DOHH2 (cell line): ENCODE data around the gene IGF2.

ENCODE experiments used
- H3F3A ChIP-seq: fragments of 200-600 bp; sonication (generic), shearing (Covaris generic); 2 replicates; pipeline ENCODE4 v1.6.0; 2016; ENCODE audit warnings: antibody characterized with exemption, mild to moderate bottlenecking; ENCODE audit not compliant: control insufficient read depth, insufficient read depth
- H3K27ac ChIP-seq: fragments of 200-600 bp; sonication (generic); 2 replicates; pipeline ENCODE4 v1.5.1; 2014; ENCODE audit warnings: low read depth, mild to moderate bottlenecking, low read length, moderate library complexity
- H3K27me3 ChIP-seq: fragments of 200-600 bp; sonication (generic); 2 replicates; pipeline ENCODE4 v1.6.1; 2014; ENCODE audit warnings: mild to moderate bottlenecking, low read length, mixed read lengths; ENCODE audit not compliant: control insufficient read depth
- H3K36me3 ChIP-seq: fragments of 200-600 bp; sonication (generic); 2 replicates; pipeline ENCODE4 v1.6.1; 2014; ENCODE audit warnings: mild to moderate bottlenecking, low read length, moderate library complexity, mixed read lengths; ENCODE audit not compliant: control insufficient read depth
- H3K4me1 ChIP-seq: fragments of 200-600 bp; sonication (generic); 2 replicates; pipeline ENCODE4 v1.6.1; 2014; ENCODE audit warnings: mild to moderate bottlenecking, low read length, mixed read lengths; ENCODE audit not compliant: control insufficient read depth
- H3K4me2 ChIP-seq: fragments of 200-600 bp; sonication (generic); 2 replicates; pipeline ENCODE4 v1.6.0; 2014; ENCODE audit warnings: mild to moderate bottlenecking, low read length, moderate library complexity
- H3K4me3 ChIP-seq: fragments of 200-600 bp; sonication (generic); 2 replicates; pipeline ENCODE4 v1.5.1; 2014; ENCODE audit warnings: mild to moderate bottlenecking, low read length, mixed read lengths
- H3K79me2 ChIP-seq: fragments of 200-600 bp; sonication (generic); 2 replicates; pipeline ENCODE4 v1.6.1; 2014; ENCODE audit warnings: mild to moderate bottlenecking, low read length, mixed read lengths; ENCODE audit not compliant: control insufficient read depth
- H3K9me2 ChIP-seq: fragments of 200-600 bp; sonication (generic); replicated peaks from 2 replicates; pipeline ENCODE4 v1.6.1; 2014; ENCODE audit warnings: mild to moderate bottlenecking, low read length, mixed read lengths; ENCODE audit not compliant: control insufficient read depth
- H3K9me3 ChIP-seq: fragments of 200-600 bp; sonication (generic); 2 replicates; pipeline ENCODE4 v1.6.1; 2014; ENCODE audit warnings: antibody characterized with exemption, low read length, mixed read lengths; ENCODE audit not compliant: control insufficient read depth, insufficient read depth
- H4K20me1 ChIP-seq: fragments of 200-600 bp; sonication (generic); 2 replicates; pipeline ENCODE4 v1.6.0; 2014; ENCODE audit warnings: low read depth, mild to moderate bottlenecking, antibody characterized with exemption, low read length, moderate library complexity; ENCODE audit not compliant: control insufficient read depth, insufficient read depth
- EZH2phosphoT487 ChIP-seq: fragments of 200-600 bp; sonication (generic); IDR thresholded peaks from 2 replicates; pipeline ENCODE4 v1.6.1; 2017; ENCODE audit warnings: borderline replicate concordance, mild to moderate bottlenecking, antibody characterized with exemption, low read length, moderate library complexity, mixed read lengths
- TF ChIP-seq, protein P1 (sequence below): fragments of 200-600 bp; sonication (generic); IDR thresholded peaks from one replicate; pipeline ENCODE4 v1.5.1; 2014; ENCODE audit warnings: antibody characterized with exemption, mild to moderate bottlenecking, low read depth, low read length; ENCODE audit not compliant: poor library complexity, severe bottlenecking

Gene IGF2

DNA sequence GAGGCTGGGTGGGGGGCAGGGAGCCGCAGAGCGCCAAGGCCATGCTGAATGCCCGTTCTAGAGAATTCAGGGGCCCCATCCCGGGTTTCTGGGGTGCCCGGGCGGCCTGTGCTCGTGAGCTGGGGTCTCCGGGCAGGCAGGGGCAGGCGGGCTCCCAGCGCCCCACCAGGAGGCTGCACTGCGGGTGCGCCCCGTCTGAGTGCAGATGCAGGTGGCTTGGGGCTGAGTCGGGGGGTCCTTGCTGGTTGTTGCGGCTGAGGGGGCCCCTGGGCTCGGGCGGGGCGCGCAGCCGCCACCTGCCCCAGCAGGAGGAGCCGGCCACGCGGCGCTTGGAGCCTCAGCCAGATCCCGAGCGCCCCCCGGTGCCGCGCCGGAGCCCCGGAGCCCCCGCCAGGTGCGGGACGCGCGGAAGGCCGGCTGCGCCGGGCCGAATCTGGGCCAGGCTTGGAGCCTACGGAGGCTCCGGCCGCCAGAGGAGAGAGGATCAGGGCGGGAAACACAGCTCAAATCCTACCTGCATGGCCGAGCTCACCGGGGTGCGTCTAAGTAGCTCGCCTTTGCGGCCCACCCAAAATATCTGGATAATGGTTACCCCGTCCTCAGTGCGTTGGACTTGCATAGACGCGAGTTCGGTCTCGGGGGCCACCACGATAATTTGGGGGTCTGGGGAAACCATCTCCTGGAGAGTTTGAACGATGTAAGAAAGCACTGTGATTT is 590 bp upstream of the IGF2 start:
- no peaks in the 10 kb centered on the region for H3K4me1 ChIP-seq
- no peaks in the 10 kb centered on the region for H3K9me3 ChIP-seq
- no peak overlapping the region for H3K4me2 ChIP-seq
- no peaks in the 10 kb centered on the region for H3K36me3 ChIP-seq
- no peaks in the 10 kb centered on the region for H3K79me2 ChIP-seq
- TF ChIP-seq, protein P1, sequence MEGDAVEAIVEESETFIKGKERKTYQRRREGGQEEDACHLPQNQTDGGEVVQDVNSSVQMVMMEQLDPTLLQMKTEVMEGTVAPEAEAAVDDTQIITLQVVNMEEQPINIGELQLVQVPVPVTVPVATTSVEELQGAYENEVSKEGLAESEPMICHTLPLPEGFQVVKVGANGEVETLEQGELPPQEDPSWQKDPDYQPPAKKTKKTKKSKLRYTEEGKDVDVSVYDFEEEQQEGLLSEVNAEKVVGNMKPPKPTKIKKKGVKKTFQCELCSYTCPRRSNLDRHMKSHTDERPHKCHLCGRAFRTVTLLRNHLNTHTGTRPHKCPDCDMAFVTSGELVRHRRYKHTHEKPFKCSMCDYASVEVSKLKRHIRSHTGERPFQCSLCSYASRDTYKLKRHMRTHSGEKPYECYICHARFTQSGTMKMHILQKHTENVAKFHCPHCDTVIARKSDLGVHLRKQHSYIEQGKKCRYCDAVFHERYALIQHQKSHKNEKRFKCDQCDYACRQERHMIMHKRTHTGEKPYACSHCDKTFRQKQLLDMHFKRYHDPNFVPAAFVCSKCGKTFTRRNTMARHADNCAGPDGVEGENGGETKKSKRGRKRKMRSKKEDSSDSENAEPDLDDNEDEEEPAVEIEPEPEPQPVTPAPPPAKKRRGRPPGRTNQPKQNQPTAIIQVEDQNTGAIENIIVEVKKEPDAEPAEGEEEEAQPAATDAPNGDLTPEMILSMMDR, result no peak
- no peak for TF ChIP-seq EZH2phosphoT487
- no peaks in the 10 kb centered on the region for H3K9me2 ChIP-seq
- peaks cover 21% of the 10 kb centered on the region for H3K27me3 ChIP-seq
- H3K4me3 ChIP-seq, result no peak overlapping the region
- H4K20me1 ChIP-seq, result no peaks in the 10 kb centered on the region
- H3F3A ChIP-seq, result no peaks in the 10 kb centered on the region
- no peak overlapping the region for H3K27ac ChIP-seq

DNA sequence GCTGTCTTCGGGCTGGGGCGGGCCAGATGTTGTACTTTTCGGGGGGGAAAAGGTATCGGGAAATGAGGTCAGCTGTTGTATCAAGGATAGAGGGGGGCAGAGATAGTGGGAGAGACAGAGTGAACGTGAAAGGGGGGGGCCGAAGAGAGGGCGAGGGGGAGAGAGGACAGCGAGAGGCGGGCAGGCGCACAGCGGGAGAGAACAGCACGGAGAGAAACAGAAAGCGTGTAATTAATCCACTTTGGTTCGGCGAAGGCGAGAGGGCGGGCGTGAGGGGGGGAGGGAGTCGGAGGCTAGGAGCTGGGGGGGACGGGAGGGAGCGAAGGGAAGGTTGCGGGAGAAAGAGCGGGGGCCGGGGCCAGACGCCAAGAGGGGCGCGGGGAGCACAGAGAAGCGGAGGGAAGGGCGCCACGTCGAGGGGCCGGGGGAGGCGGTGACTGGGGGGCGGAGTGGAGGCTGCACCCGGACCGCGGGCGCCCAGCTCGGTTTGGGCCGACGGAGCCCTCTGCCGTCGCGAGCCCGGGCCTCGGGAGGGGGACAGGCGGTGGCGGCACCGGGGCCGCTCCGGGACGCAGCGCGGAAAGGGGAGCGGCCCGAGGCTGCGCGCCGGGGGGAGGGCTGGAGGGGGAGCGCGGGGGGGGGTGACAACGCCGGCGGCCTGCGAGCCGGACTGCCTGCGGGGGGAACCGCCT is 612 bp downstream of the IGF2 start:
- H3K27ac ChIP-seq, result no peak overlapping the region
- H3K4me1 ChIP-seq, result no peaks in the 10 kb centered on the region
- H3K79me2 ChIP-seq, result no peaks in the 10 kb centered on the region
- no peak overlapping the region for H3K4me2 ChIP-seq
- no peaks in the 10 kb centered on the region for H3K36me3 ChIP-seq
- H3K4me3 ChIP-seq, result no peak overlapping the region
- no peaks in the 10 kb centered on the region for H3F3A ChIP-seq
- no peaks in the 10 kb centered on the region for H3K9me2 ChIP-seq
- H4K20me1 ChIP-seq, result no peaks in the 10 kb centered on the region
- H3K9me3 ChIP-seq, result no peaks in the 10 kb centered on the region
- peaks cover 12% of the 10 kb centered on the region for H3K27me3 ChIP-seq
- TF ChIP-seq EZH2phosphoT487, result no peak
- TF ChIP-seq, protein P1, result no peak

DNA sequence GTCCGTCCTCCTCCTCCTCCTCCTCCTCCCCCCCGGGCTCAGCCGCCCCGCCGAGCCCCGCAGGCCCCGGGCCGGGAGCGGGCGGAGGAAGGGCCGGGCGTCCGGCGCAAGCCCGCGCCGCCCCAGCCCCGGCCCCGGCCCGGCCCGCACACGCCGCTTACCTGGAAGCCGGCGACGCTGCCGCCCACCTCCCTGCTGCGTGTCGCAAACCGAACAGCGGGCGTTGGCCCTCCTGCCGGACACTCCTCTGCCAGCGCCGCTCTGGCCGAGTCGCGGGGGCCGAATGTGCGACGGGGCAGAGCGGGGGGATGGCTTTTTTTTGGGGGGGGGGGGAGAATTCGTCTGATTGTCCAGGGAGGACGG is 1.1 kb downstream of the IGF2 start:
- TF ChIP-seq EZH2phosphoT487, result no peak
- TF ChIP-seq, protein P1, result no peak
- H3K27ac ChIP-seq, result no peak overlapping the region
- H3K36me3 ChIP-seq, result no peaks in the 10 kb centered on the region
- H3K4me1 ChIP-seq, result no peaks in the 10 kb centered on the region
- no peaks in the 10 kb centered on the region for H3K79me2 ChIP-seq
- no peaks in the 10 kb centered on the region for H3K9me2 ChIP-seq
- peaks cover 9% of the 10 kb centered on the region for H3K27me3 ChIP-seq
- no peaks in the 10 kb centered on the region for H4K20me1 ChIP-seq
- no peak overlapping the region for H3K4me3 ChIP-seq
- no peaks in the 10 kb centered on the region for H3K9me3 ChIP-seq
- no peaks in the 10 kb centered on the region for H3F3A ChIP-seq
- H3K4me2 ChIP-seq, result no peak overlapping the region
